Activated CD8-positive, alpha-beta memory T cell treated with anti-CD3 and anti-CD28 coated beads for 1 hour (primary cell): ENCODE measurements around the gene PAGR1.

Source experiments
- DNase-seq, 2 donors: peaks; one replicate each; pipeline ENCODE4 v3.0.0-alpha.2; 2020; ENCODE audit warnings: low read depth in 1 of 2; ENCODE audit errors: extremely low read depth in 1 of 2

The PAGR1 gene

DNA sequence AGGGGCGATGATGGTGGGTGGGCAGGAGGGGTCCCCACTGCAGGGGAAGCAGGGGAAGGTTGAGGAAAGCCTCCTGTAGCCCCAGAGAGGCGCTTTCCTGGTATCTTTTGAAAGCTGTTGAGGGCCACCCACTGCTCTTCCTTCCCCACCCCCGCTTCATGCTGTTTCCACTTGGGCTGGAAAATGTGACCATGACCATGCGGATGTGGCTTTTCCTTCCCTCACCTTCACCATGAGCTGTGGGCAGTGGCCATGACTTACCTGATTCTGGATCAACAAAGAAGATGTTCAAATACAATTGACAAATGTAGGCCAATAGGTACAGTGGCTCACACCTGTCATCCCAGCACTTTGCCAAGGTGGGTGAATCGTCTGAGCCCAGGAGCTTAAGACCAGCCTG, 18.1 kb downstream of the PAGR1 start:
- no peak for DNase-seq

DNA sequence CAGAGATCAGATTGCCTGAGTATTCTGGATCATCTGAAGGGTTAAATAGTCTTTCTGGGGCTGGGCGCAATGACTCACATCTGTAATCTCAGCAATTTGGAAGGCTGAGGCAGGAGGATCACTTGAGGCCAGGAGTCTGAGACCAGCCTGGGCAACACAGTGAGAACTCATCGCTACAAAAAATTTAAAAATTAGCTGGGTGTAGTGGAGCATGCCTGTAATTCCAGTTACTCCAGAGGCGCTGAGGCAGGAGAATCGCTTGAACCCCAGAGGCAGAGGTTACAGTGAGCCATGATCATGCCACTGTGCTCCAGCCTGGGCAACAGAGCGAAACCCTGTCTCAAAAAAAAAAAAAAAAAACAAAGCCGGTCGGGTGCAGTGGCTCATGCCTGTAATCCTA, 20.0 kb downstream of the PAGR1 start:
- DNase-seq, result no peak

DNA sequence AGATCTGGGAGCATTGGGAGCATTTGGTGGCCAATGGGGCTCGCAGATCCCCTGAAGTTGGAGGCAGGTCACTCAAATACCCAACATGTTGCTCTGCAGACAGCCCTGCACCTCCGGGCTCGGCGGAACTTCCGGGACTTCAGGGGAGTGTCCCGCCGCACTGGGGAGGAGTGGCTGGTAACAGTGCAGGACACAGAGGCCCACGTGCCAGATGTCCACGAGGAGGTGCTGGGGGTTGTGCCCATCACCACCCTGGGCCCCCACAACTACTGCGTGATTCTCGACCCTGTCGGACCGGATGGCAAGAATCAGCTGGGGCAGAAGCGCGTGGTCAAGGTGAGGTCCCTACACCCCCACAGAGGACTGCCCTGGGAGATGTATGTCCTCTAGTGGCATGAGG, 20.7 kb downstream of the PAGR1 start:
- DNase-seq, result no peak

DNA sequence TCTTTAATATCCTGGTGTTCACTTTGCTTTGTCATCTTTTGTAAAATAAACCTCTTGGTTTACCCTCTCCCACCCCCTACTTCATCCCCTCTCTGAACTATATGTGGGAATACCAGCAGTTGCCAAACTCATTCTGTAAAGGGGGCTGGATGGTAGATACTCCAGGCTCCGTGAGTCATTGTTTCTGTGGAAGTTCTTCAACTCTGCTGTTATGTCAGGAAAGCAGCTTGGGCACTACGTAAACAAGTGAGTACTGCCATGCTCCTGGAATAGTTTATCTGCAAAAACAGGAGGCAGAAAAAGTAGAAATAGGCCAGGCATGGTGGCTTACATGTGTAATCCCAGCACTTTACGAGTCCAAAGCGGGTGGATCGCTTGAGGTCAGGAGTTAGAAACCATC, 21.9 kb downstream of the PAGR1 start:
- DNase-seq, result no peak

DNA sequence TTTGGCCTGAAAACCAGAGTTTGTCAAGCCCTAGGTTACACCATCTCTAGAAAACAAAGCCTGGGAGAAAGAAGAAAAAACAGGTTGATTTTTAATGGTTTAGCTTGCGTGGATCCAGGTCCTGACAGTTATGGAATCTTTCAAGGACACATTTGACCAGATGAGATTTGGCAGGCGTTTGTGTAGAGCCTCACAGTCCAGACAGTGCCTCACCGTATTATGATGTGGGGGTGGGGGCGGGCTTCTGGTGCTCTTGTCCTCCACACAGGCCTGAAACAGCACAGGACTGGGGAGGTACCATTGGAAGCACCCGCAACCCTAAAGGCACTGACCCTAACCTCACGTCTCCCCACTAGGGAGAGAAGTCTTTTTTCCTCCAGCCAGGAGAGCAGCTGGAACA, 23.9 kb downstream of the PAGR1 start:
- no peak for DNase-seq

DNA sequence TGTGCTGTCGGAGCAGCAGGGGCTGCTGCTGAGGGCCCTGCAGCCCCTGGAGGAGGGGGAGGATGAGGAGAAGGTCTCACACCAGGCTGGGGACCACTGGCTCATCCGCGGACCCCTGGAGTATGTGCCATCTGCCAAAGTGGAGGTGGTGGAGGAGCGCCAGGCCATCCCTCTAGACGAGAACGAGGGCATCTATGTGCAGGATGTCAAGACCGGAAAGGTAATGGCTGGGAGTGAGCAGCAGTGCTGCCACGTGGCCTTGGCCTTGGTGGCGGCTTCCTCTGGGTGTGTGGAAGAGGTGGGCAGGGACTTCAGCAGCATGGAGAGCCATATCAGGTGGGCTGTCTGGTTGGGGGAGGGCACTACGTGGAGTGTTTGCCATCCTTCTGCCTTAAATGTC, 24.3 kb downstream of the PAGR1 start:
- DNase-seq, result no peak

DNA sequence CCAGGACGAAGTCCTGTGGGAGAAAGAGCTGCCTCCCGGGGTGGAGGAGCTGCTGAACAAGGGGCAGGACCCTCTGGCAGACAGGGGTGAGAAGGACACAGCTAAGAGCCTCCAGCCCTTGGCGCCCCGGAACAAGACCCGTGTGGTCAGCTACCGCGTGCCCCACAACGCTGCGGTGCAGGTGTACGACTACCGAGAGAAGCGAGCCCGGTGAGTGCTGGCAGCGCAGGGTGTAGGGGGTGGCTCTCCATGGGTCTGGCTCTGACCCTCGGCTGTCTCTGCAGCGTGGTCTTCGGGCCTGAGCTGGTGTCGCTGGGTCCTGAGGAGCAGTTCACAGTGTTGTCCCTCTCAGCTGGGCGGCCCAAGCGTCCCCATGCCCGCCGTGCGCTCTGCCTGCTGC, 25.7 kb downstream of the PAGR1 start:
- DNase-seq, result no peak

DNA sequence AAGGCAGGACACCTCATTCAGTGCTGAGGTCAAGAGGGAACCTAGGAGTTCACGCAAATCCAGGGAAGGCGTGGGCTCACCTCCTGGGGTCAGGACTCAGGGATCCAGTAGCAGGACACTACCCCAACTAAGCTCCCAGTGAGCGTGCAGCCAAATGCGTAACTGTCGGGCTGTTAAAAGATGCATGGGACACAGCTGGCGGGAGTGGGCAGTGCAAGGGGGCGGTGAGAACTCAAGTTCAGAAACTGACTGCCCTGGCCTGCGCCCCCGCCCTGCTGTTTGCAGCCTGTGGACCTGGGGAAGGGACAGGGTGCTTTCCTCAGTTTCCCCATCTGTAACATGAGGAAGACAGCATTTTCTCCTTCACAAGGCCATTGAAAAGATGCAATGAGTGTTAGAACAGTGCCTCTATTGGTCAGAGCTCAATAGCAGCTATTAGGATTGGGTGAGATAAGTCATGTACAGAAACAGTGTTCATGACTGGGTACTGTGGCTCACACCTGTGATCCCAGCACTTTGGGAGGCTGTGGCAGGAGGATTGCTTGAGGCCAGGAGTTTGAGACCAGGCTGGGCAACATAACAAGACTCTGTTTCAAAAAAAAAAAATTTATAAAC, 26.9 kb downstream of the PAGR1 start:
- DNase-seq, result no peak

DNA sequence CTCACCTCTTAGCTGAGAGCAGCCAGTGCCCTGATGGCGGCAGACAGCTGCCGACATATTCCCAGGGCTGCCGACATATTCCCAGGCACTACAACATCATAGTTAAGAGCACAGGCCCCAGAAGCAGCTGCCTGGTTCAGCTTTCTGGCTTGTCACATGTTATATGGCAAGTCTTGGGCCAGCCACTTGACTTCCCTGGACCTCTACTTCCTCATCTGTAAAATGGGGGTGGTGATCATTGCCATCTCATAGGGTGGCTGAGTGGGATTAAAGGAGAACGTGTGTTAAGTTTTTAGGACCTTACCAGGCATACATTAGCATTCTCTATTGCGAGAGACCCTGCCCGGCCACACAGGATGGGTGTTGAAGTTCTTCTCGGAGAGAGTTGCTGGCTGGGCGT, 28.0 kb downstream of the PAGR1 start:
- DNase-seq, result no peak

DNA sequence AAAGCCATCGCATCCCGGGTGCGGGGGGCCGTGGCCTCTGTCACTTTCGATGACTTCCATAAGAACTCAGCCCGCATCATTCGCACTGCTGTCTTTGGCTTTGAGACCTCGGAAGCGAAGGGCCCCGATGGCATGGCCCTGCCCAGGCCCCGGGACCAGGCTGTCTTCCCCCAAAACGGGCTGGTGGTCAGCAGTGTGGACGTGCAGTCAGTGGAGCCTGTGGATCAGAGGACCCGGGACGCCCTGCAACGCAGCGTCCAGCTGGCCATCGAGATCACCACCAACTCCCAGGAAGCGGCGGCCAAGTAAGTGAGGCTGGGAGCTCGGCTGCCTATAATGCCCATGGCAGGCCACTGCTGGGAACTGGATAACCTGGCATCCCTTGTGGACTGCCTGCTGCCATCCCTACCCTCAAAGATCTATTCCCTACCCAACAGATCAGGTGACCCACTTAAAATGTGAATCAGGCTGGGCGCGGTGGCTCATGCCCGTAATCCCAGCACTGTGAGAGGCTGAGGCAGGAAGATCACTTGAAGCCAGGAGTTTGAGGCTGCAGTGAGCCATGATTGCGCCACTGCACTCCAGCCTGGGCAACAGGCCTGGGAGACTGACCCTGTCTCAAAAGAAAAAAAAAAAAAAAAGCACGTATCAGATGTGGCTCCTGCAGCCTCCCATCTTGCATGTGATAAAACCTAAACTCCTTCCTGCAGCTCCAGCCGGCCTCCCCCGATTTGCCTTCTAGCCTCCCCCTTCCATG, 28.8 kb downstream of the PAGR1 start:
- DNase-seq, result no peak

DNA sequence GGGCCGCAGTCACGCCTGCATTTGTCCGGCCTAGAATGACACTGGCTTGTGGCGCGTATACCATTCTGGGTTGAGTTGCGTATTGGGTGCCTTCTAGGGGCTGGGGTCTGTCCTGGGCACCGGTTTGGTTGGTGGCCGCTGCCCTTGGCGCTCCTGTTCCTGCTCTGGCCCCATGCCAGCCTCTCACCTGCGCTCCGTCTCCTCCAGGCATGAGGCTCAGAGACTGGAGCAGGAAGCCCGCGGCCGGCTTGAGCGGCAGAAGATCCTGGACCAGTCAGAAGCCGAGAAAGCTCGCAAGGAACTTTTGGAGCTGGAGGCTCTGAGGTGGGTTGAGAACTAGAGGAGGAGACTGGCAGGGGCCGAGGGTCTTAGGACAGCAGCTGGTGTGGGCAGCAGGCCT, 29.7 kb downstream of the PAGR1 start:
- no peak for DNase-seq

DNA sequence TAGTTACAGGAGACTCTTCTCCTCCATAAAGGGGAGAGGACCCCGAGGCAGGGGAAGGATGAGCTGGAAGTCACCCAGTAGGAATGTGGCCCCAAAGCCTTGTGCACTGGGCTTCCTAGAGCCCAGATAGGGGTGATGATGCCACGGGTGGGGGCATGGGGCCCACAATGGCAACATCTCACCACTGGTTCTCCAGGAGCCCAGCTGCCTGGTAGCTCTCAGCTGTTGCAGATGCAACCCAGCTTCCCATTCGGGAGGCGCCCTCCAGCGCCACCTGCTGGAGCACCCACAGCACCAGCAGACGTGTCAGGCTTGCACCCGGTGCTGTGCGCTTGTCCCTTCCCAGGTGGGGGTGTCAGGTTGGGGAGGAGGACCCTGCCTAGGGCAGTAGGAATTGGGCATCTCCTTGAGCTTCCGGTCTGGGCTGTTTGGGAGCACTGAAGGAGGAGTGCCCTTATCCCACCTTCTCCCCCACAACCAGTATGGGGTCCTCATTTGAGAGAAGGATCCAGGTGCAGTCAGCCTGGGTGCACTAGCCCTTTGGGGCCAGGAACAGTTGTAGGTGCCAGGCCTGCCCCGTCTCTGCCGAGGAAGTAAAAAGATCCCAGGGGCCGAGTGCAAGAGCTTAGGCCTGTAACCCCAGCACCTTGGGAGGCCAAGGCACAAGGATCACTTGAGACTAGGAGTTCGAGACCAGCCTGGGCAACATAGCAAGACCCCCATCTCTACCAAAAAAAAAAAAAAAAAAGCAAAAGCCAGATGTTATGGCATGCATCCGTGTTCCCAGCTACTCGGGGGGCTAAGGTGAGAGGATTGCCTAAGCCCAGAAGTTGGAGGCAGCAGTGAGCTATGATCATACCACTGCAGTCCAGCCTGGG, 32.7 kb downstream of the PAGR1 start:
- DNase-seq, result peak; percentile 62 to 78

DNA sequence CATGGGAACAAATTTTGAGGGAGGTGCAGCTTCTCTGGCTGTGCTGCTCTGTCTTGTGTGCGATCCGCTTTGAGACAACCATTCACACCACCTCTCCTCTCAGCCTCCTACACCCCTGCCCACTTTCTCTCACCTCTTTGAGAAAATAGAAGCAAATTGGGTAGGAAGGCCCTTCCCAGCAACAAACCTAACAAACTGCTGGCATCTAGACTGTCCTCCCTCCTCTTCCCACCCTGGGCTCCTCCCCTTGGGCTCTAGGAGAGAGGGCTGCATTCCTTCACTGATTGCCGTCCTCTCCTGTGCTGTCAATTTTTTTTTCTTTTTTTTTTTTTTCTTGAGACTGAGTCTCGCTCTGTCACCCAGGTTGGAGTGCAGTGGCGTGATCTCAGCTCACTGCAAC, 33.6 kb downstream of the PAGR1 start:
- no peak for DNase-seq

DNA sequence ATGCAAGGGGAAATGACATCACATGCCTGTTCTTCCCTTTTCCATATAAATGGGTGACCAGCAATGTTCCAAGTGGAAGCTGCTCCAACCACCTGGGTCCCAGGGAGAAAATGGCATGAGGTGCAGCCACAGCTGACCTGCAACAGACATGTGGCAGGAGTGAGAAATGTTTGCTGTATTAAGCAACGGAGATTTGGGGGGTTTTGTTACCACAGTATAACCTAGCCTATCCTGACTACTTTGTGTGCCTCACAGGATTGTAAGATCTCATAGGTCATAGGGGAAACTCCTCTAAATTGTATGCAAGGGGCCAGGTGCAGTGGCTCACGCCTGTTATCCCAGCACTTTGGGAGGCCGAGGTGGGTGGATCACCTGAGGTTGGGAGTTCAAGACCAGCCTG, 35.0 kb downstream of the PAGR1 start:
- DNase-seq, result no peak

DNA sequence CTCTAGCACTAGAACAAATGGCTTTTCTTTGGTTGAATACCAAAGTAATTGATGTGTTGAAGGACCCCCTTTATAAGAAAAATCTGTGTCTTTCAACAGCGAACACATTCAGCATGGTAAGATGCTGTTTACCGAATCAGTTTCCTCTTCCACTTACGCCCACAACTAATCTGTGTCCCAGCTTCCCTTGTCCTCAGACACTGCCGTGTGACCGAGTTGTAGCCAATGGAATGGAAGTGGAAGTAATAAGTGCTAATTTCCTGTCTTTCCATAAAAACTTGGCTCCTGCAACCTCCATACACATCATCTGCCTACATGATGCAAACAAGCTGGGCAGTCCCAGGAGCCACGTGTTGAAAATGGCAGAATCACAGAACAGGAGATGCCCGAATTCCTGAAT, 36.7 kb downstream of the PAGR1 start:
- DNase-seq, result no peak

DNA sequence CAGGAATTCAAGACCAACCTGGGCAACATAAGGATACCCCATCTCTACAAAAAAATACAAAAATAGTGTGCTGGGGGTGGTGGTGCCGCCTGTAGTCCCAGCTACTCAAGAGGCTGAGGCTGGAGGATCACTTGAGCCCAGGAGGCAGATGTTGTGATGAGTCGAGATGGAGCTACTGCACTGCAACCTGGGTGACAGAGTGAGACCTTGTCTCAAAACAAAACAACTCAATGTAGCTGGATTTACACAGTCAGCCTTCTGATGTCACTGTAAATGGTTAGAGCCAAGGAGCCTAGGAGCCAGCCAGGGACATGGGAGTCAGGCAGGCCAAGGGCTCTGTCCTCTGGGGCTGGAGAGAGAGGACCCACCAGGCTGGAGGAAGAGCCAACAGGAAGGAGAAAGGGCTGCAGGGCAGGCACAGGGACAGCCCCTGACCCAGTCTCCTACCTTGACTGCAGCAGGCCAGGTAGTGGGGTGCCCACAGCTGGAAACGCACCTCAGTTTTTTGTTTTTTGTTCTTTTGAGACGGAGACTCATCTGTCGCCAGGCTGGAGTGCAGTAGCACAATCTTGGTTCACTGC, 38.7 kb downstream of the PAGR1 start:
- DNase-seq, result no peak

DNA sequence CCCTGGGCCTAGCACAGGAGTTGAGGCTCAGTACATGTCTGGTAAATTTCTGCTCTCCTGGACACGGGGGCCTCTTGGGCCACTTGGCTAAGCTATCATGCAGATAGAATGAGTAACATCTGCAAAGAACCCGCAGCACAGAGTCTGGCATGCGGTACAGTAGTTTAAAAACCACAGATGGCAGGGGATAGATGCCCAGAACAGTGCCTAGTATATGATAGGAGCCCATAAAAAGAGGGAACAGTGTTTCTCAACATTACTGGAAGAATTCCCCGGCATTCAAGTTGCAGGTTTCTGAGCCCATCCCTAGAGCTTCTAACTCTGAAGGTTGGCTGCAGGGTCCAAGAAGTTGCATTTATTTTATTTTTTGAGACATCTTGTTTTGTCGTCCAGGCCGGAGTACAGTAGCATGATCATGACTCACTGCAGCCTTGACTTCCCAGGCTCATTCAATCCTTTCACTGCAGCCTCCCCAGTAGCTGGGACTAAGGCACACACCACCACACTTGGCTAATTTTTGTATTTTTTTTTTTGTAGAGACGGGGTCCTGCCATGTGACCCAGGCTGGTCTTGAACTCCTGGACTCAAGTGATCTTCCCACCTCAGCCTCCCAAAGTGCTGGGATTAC, 41.3 kb downstream of the PAGR1 start:
- no peak for DNase-seq

DNA sequence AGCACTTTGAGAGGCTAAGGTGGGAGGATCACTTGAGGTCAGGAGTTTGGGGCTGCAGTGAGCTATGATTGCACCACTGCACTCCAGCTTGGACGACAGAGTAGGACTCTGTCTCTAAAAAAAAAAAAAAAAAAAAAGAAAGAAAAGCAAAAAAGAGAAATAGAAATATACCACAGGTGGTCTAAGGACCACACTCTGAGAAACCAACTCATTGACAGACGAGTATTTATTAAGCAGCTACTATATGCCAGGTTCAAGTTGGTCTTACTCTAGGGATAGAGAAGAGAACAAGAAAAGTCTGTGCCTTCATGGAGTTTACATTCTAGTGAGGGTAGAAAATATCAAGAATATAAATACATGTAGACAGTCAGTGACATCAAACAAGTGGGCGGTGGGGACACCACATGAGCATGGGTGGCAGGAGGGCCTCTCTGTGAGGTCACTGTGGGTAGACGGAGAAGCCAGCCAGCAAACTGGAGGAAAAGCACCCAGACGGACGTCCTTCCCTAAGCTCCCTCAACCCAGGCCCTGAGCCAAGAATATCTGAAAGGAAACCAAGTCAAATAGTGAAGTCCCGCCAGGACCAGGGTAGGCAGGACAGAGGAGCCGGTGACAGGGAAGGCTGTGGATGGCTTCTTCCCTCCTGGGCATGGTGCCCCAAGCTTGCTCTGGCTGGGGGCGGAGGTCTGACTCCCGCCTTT, 42.3 kb downstream of the PAGR1 start:
- no peak for DNase-seq

DNA sequence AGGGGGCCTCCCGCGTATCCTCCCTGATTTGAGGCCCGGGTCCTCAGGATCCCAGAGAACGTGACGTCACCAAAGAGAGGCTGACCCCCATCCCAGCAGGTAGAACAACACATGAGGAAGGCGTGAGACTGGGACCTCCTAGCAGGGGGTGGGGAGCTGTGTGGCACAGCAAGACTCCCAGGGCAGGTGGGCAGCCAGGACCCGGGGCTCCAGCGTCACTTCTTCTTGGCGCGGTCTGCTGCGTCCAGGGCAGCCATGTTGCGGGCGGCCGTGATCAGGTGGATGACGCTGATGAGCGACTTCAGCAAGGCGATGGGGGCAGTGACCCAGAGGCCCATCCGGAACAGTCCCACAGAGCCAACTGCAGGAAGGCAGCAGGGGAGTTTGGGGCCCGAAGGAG, 43.0 kb downstream of the PAGR1 start:
- no peak for DNase-seq

DNA sequence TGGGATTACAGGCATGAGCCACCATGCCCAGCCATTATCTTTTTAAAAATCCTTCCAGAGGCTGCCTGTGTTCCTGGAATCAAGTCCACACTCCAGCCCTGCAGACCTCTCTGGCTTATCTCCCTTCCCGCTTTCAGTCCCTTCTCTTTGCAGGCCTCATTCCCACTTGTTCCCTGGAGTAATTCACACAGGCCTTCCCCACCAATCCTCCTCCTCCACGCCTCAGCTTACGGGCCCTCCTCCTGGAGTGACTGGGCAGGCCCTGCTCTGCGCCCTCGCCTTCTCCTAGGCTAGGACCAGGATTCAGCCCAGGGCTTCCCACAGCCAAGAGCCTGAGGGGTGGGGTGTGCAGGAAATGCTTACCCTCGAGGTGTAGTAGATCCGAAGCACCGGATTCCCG, 44.3 kb downstream of the PAGR1 start:
- DNase-seq, result no peak
